IPS-NIHi11 (cell line): ENCODE data around the gene PDE4D.

Source experiments
- DNase-seq: peaks from one replicate; pipeline ENCODE4 v3.0.0; 2012; ENCODE audit warnings: mixed read lengths, low spot score

PDE4D gene

DNA sequence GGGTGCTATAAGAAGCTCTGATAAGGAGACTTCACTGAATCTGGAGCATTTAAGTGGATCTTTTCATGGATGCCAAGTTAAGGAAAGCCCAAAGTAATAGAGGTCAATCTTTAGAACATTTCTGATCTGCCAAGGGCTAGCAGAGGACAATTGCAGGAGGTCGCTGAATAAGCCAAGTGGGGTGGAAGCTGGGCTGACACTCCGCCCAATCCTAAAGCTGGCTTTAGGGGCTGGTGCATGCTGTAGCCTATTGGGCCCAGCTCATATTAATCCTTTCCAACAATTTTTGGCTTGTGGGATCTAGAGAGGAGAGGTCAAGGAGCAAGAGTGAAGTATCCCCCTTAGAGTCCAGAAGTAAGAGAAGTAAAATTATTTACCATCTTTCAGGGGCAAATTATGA lies 784.1 kb downstream of the PDE4D start:
- no peak for DNase-seq

DNA sequence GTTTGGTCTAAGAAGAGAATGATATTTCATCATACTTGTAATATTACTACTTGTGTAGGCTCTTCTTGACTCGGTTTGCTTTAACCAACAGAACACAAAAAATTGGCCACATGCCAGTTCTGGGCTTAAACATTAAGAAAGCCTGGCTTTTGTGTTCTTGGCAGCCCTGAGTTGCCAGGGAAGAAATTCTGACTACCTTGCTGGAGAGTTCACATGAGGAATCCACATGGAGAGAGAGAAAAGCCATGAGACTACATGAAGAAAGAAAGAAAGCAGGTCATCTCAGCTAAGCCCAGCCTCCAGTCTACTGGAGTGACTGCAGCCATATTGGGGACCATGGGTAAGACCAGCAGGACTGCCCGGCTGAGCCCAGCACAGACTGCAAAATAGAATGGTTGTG lies 785.8 kb downstream of the PDE4D start:
- DNase-seq = no peak

DNA sequence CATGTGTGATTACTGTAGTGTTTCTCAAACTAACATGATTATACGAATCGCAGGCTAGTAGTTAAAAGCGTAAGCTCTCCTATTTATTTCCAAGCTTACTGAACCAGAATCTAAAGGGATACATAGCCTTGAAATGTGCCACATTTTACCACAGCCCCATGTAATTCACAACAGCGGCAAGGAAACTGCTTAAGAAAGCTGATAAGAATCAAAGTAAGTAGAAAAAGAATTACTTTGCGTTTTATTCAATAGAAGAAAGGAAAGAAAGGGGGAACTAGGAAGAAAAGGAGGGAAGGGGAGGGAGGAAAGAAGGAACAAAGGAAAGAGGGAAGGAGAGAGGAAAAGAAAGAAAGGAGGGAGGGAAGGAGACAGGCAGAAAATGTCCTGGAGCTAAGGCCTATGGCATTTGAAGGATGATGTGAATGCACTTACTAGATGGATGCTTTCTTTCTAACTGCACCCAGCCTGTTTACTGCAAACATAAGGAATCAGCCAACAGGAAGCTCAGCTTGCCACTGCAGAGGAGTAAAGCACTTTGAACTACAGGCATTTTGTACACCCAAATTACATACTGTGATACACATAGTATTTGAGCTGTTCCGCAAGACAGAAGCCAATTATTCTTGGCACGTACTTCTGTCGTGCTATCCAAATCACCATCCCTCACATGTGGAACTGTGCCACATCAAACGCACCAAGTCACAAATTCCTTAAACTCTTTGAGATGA lies 789.0 kb downstream of the PDE4D start:
- DNase-seq = no peak

DNA sequence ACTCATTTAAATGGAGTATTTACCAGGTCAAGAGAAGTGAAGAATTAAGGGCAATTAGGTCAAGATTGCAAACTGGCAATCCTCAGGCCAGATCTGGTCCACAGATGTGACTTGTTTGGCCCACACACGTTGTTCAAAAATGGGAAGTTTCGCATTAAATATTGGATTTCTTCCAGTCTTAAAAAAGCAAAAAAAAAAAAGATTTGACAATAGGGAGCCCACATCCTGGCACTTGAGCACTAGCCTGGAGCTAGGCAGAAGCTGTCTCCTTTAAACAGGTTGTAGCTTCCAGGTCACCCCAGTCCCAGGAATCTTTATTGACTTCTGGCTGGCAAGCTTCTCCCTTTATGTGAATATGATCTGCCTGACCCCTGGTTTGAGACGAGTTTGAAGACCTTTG lies 790.2 kb downstream of the PDE4D start:
- DNase-seq = no peak

DNA sequence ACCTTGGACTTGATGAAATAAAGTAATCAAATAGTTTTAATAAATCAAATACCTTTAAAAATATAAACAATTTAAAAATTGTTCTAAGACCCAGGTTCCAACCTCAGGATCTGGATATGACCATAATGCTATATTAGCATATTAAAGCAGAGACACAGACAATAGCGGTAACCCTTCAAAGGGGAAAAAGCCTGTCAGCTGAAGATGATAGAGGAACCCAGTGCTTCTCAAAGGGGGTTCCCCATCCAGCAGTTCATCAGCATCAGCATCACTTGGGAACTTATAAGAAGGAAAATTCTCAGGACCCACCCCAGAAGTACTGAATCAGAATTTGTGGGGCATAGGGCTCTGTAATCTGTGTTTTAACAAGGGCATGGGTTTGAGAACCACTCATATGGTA lies 791.1 kb downstream of the PDE4D start:
- DNase-seq = no peak

DNA sequence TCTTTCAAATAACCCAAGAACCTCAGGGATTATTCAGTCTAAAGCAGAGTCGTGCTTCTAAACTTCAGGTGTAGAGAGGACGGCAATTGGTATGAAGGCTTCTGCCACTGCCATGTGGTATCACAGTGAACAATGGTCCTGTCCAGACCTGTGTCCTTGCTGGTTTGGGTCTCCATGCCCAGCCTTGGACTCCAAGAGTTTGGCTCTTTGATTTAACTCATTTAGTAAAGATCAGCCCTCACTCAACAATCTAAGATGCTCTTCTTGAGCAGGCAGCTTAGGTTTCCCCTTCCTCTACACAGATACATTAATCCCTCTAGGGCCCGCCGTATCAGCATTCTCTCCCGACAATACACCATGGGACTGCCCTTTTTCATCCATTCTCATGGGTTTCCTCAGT lies 792.7 kb downstream of the PDE4D start:
- no peak for DNase-seq

DNA sequence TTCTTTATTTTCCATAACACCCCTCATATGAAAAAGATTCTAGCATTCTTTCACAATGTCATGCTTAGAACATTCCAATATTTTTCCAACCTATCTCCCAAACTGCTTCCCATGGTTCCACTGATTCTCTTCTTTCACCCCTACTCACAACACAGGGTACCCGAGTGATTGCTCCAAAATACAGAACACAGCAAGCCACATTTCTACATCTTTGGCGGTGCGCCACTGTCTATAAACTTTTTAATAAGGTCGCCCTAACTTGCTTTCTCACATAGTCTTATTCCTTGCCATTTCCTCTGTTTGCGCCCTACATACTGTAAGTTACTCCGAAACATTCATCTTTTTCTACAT lies 793.6 kb downstream of the PDE4D start:
- DNase-seq = no peak

DNA sequence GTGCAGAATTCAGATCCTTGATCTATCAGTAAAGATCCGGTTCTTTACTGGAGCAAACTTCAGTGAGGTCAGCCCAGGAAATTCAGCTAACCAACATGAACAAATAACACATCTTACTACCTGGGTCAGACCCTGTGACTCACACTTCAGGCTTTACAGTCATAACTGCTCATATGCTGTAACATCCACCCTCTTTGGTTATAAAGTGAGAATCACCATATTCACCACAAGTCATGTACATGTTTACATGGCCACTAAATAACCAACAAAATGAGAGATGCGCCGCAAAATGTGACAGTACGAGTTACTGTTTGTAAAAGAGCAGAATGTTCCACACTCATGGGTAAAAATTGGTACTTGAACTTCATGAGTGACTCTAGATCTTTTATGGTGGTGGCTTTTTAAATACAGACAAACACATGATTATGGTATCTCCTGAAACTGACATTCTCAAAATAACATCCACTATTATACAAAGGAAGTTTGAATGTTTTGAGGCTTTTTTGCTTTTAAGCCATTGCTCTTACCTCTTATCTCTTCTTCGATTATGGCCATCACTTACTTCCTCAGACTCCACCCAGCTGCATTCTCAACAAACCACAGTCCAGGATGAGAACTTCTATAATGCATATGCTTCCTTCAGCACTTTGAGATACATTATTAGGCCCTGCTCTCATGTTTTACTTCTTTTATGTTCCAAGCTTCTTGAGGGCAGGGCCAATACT lies 794.1 kb downstream of the PDE4D start:
- DNase-seq = no peak

DNA sequence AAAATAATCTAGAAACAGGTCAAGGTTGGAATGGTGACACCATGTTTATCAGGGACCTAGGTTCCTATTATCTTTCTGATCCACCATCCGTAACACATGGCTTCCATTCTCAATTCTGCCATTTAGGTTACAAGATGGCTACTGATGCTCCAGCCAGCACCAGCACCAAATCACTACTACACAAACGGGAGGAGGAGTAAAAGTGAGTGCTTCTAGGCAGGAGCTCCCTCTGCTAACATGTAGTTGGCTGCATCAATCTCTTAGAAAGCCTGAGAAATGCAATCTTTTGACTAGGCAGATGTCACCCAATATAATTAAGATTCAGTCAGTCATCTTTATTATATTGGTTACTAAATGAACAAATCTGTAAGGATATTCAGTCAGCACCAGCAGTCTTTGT lies 794.8 kb downstream of the PDE4D start:
- DNase-seq = no peak

DNA sequence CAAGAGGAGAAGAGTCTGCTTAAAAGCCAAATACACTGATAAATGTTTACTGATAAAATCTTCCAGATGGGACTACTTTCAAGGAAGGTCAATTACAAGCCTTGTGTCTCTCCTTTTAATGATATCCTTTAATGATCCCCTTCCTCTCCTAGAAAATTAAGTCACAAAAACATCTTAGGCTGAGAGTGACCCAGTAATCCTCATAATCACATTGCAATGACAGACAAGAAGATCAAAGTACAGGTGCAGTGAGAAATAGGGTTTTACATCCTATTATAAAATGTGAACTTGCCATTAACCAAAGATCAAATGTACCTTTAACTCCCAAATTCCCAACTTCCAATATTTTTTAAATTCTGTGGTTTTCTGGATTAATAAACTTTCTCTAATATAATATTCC lies 795.8 kb downstream of the PDE4D start:
- DNase-seq = no peak

DNA sequence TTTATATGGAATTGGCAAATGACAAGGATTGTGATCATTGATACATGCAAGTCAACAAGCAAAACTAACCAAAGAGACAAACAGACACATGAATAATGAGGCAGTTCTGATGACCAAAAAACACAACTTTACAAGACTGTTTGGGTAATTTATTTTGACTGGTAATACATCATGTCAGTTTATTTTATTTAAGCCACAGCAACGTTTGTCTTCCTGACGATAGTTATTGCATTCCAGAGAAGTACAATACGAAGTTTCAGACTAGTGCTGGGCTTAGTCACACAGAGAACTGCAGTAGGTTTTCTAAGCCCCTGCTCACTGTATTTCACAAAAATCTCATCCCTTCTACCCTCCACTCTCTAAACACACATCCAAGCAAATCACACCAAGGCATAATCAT lies 796.4 kb downstream of the PDE4D start:
- no peak for DNase-seq

DNA sequence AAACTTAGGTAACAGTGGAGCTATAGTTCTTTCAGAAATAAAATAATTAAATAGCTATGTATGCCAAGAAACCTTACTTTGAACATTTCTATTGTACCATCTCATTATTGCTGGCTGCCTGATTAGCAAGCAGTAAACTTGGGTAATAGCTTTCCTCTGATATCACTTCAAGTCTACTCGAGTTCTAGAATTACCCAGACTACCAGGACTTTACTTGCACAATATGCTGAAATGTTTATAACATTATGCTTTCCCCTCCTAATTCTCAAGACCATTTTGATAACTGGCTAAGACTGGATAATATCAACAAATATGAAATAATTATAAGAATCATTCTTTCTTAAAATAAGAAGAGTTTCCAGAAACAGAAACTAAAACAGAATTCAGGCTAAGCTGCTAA lies 798.0 kb downstream of the PDE4D start:
- DNase-seq = no peak

DNA sequence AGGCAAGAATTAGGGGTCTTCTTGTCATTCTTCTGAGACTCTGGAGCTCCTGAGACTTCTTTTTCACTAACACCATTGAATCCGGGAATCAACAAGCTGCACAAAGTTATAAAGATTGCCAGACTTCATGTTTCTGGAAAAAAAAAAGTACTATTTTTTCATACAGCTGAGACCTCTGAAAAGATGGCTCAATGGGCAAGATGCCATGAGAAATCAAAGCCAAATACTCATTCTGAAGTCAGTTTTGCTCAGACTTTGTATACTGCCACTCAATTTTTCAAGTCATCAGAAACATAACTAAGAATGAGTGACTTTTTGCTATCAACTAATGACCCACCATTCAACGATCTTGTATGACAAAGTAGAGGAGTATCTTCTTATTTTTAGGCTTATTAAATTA lies 798.7 kb downstream of the PDE4D start:
- no peak for DNase-seq

DNA sequence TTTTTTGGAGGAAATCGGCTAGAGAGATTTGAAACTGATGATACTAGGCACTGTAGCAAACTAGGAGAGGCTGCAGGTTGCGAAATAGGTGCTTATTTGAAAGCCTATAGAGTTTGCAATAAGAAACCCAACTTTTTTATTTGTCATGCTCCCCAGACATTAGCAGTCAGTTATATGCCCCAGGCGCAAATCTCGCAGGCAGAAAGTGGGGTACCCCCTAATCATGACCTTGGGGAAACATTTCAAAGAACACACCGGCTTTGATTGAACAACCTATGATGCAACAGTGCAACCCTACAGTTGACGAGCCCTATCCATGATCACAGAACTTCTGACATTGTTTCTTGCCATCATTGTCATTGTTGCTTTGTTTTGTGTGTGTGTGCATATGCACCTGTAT lies 800.2 kb downstream of the PDE4D start:
- no peak for DNase-seq

DNA sequence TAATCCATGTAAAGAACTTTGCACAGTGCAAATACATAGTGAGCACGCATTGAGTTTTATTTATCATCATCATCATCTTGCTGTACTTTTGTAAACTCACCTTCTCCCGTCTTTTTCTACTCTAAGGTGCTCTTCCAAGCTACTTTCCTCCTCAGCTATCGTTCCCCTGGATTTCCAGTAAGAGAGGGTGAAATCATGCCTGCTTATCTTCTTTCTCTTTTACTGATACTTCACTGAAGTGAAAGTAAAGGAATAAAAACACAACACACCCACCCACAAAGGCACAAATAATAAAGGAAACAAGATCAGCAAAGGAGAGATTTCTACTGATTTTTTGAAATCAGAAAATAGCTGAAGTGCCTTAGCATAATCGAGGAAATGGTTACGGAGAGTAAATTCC lies 800.8 kb downstream of the PDE4D start:
- no peak for DNase-seq

DNA sequence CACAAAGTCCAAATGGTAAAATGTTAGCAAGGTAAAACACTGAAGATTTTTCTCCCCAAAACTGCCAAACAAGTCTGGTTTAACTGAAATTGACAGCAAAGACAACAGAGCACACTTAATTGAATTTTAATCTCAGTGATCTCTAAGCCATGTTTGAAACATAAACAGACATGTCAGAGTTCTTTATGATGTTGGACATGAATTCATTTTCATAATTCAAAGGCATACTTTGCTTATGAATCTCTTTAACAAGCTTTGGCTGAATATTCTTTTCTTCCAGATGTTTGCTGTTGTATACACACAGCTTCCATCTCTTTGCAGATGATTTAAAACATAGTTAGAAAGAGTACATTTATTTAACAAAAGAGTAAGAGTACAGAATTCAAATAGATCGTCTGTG lies 801.6 kb downstream of the PDE4D start:
- DNase-seq = no peak

DNA sequence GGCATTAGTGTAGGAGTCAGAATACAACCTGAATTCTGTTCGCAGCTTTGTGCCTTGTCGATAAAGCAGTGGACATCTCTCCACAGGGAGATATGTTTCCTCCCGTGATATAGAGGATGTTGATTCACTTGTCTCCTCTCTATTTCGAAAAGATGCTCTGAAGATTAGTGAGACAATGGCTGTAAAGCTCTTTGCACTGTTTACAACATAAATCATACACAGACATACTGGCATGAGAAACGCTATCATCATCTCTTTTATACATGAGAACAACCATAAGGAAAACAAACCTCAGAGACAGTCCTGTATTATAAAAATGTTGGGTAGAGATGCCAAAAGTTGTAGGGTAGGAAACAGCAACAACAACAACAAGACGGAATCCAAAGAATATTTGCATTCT lies 803.2 kb downstream of the PDE4D start:
- DNase-seq = no peak

DNA sequence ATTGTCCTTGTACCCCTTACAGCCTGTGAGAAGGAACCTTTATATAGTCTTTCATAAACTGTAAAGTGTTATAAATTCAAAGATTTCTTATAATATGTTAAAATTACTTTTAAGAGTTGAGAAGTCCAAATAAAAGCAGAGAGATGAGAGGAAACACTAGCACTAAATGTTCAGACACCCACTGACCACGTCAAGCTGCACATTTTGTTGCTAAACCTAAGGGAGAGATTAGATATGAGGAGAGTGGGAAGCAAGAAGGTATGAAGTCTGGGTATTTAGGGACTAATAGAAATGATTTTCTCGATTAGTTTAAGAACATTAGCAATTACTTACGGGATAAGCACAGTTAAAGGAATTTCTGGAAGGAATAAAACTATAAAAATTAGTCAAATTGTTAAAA lies 803.8 kb downstream of the PDE4D start:
- no peak for DNase-seq

DNA sequence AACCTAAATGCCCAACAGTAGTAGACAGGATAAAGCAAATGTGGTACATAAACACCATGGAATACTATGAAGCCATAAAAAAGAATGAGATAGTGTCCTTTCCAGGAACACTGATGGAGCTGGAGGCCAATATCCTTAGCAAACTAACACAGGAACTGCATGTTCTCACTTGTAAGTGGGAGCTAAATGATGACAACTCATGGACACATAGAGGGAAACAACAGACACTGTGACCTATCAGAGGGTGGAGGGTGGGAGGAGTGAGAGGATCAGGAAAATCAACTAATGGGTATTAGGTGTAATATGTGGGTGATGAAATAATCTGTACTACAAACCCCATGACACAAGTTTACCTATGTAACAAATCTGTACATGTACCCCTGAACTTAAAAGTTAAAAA lies 805.0 kb downstream of the PDE4D start:
- no peak for DNase-seq

DNA sequence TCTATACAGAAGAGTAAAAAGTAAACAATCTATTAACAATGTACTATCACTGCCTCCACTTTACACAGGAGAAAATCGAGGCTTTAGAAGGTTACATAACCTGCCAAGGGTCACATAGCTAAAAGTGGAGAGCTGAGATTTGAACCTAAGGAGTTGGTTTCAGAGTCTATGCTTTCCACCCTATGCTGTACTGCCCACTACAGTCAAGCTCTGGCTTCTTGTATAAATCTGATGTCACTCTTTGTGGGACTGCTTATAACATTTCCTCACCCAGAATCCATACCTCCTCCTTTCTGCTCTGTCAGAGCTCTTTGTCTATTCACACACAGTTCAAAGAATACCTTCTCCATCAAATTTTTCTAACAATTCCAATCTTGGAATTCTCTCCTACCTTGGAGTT lies 807.5 kb downstream of the PDE4D start:
- no peak for DNase-seq

DNA sequence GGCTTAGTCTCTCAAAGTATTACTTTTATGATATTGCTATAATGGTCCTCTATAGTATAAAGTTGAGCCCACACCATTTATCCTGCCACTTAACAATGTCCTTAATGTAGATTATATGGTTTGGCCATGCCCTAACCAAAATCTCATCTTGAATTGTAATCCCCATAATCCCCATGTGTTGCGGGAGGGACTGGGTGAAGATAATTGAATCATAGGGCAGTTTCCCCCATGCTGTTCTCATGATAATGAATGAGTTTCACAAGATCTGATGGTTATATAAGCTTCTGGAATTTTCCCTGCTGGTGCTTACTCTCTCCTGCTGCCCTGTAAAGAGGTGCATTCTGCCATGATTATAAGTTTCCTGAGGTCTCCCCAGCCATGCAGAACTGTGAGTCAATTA lies 811.8 kb downstream of the PDE4D start:
- no peak for DNase-seq

DNA sequence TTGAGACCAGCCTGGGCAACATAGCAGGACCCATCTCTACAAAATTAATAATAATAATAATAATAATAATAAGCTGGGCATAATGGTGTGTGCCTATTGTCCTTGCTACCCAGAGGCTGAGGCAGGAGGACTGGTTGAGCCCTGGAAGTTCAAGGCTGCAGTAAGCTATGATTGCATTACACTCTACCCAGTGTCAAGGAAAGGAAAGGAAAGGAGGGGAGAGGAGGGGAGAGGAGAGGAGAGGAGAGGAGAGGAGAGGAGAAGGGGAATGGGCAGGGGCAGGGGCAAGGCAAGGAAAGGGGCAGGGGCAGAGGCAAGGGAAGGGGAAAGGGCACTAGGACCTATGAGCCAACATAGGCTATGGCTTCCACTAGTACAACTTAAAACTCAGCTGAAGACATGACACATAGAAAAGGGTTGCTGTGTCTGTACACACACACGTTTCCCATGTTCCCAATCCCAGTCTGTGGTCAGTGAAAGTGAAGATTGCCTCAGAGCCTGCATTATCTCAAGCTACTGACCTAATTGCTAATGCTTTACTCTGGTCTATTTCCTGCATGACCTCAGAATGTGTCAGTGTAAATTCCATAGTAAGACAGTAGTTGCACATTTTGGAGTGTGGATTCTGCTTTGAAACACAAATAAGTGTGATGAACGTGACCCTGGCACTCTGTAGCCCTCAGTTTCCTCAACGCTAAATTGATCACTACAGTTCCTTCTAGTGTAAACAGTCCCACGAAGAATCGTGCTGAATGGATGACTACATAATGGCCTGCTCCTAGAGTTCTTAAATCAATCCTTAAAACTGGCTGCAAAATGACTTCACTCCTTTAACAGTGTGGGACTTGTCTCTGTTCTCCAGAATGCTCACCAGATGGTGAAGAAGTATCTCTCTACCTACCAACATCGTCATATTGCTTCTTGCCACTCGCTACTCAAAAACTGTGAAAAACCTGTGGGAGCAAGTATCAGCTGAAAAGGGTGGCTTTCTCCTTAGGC lies 813.6 kb downstream of the PDE4D start:
- DNase-seq = no peak
